DMS153 treated with DMSO at 0.1 percent for 48 hours (cell line): ENCODE measurements around the gene MROH7.

Experiments
- DNase-seq: peaks from one replicate; lab custom pipeline; 2025; ENCODE audit not compliant: unreplicated experiment; lab: John Stamatoyannopoulos, UW

MROH7 gene

DNA sequence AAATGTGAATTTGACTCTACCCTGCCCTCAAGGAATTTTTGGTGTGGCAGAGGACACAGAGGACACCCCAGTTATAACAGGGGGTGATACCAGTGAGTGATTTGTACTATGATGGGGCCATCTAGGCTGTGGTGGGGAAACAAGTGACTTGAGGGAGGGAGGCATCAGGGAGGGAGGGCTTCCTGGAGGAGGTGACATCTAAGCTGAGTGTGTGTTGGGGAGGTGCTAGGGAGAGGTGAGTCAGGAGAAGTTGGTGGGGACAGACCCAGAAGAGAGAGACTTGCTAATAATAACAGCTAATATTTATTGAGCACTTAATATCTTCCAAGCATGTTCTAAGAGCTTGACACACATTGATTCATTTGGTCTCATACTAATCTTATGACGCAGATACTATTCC is 54.2 kb downstream of the MROH7 start:
- DNase-seq, result no peak

DNA sequence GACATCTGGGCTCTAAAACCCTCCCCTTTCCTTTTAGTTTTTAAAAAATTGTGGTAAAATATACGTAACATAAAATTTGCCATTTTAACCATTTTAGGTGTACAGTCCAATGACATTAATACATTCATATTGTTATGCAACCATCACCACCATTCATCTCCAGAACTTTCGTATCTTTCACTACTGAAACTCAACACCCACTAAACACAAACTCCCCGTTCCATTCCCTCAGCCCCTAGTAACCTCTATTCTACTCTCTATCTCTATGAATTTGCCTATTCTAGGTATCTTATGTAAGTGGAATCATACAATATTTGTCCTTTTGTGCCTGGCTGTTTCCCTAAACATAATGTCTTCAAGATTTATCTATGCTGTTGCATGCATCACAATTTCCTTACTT is 54.7 kb downstream of the MROH7 start:
- no peak for DNase-seq

DNA sequence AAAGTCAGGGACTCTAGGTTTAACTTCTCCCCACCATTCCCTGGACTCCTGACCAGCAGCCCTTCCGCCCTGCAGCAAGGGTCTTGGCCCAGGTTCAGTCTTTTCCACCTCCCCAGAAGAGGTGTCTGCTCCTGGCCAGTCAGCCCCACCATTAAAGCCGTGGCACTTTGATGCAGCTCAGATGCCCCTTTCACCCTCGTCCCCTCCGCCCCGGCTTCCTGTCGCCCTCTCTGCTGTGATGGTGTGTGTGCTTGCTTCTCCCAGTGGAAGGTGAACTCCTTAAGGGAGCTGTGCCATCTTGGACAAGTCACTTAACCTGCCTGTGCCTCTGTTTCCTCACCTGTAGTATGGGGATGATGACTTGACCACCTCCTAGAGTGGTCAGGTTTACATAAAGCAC is 56.3 kb downstream of the MROH7 start:
- no peak for DNase-seq

DNA sequence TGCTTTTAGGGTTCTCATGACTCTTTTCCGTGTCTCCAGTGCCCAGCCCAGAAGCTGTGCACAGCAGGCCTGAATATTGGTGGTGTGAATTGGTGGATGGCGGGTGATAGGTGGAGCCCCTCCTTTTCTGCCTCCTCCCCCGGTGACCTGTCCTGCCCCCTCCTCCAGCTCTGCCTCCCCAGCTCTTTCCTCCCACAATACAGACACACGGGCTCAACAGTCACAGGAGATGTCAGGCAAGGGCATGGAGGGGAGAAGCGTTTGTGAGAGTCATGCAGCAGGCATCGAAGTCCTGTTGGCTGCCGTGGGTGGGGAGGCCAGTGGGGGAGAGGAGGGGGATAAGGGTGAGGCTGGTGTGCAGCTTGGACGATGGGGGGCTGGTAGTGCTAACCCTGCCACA is 56.8 kb downstream of the MROH7 start:
- DNase-seq, result no peak

DNA sequence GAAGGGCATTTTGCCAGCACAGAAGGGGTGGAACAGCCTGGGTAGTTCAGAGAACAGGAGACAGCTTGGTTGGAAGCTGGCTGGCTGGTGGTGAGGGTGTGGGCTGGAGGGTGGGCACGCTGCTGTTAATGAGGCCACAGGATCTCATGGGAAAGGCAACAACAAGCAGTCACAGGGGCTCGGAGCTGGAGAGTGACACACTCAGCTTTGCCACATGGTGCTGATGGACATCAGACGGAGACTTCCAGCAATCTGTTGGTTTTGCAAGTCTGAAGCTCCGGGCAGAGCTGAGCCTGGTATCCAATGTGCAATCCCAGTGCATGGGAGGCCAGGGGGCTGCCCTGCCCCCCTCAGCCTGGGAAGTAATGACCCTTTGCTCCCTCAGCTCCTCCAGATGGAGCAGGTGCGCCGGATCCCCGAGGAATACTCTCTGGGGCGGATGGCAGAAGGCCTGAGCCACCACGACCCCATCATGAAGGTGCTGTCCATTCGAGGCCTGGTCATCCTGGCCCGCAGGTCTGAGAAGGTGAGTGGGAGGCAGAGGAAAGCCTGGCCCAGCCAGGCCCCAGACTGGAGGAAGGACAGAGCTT is 58.4 kb downstream of the MROH7 start:
- DNase-seq, result no peak

DNA sequence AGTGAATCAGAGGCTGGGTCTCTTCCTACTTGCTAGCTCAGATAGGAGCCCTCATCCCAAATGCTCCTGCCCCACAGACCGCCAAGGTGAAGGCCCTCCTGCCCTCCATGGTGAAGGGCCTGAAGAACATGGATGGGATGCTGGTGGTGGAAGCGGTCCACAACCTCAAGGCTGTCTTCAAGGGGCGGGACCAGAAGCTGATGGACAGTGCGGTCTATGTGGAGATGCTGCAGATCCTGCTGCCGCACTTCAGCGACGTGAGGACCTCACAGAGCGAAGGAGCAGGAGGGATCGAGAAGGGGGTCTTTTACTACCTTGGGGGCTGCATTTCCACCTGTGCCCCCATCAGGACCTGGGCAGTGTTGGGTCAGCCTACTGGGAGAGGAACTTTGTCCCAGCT is 59.5 kb downstream of the MROH7 start:
- DNase-seq, result no peak

DNA sequence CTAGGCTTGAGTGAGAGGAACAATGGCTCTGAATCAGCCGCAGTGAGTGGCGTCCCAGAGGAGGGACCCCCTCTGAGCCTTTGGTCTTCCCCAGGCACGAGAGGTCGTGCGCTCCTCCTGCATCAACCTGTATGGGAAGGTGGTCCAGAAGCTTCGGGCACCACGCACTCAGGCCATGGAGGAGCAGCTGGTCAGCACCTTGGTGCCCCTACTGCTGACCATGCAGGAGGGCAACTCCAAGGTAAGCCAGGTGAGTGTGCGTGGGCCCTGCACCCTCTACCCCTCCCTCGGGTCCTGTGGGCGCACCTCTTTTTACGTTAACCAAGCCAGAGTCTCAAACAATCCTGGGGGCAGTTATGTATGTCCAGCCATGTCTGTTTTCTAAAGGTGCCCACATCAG is 60.4 kb downstream of the MROH7 start:
- DNase-seq, result no peak

DNA sequence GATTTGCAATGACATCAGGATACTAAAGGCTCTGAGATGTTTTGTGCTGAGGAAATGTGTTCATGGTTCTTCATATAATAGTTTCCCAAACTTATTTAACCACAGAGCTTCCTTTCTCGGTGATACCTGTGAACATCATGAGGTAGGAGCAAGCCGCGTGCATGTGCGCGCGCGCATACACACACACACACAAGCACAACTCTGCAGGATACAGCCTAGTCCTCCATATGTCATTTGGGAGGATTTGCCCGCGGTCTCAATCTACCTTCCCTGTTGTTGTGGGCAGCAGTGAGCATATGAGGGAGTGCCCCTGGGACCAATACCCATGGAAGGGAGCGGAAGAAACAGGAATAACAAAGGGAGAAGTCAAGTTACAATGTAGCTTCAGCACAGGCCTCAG is 61.9 kb downstream of the MROH7 start:
- no peak for DNase-seq

DNA sequence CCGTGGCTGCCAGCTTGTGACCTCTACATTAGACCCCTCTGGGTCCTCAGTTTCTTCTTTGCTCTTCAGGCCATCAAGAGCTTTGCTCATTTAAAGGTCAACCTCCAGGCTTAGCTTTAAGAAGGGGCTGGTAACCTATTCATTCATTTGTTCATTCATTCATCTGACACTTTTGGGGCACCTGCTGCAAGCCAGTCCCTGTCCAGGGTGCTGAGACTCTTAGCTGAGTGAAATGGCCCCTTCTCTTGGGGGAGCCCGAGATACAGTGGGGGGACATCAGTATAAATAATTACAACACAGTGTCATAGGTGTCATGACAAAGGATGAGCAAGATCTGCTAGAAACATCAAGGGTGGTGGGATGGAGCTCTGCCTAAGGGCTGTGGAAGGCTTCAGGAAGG is 63.6 kb downstream of the MROH7 start:
- DNase-seq, result no peak

DNA sequence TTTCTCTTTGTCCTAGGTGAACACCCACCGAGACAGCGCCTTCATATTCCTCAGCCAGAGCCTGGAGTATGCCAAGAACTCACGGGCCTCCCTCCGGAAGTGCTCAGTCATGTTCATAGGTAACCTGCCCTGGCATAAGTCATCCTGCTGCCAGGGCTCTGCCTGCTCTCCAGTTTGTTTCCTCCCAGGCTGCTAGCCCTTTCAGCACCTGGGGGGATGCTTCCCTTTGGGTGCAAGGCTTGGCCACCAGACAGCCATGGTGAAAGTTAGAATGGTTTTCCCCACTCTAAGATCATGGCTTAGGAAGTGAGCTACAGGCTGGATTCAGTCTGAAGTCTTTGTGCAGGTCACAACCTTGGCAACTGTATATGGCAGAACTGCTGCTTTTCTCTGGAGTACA is 64.8 kb downstream of the MROH7 start:
- DNase-seq, result no peak

DNA sequence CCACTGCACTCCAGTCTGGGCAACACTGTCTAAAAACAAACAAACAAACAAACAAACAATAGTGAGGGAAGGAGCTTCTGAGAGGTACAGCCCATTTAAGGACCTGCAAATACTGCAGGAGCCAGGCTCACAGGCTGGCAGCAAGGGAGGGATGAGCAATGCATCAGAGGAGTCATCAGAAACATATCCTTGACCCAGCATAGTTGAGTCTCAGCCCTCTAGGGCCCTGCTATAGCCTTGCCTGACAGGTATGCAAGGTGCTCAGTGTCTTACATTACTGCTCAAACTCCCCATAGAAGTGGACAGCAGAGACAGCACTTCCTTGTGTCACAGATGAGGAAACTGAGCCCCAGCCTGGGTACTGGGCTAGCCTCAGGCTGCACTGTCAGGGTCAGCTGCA is 66.8 kb downstream of the MROH7 start:
- no peak for DNase-seq

DNA sequence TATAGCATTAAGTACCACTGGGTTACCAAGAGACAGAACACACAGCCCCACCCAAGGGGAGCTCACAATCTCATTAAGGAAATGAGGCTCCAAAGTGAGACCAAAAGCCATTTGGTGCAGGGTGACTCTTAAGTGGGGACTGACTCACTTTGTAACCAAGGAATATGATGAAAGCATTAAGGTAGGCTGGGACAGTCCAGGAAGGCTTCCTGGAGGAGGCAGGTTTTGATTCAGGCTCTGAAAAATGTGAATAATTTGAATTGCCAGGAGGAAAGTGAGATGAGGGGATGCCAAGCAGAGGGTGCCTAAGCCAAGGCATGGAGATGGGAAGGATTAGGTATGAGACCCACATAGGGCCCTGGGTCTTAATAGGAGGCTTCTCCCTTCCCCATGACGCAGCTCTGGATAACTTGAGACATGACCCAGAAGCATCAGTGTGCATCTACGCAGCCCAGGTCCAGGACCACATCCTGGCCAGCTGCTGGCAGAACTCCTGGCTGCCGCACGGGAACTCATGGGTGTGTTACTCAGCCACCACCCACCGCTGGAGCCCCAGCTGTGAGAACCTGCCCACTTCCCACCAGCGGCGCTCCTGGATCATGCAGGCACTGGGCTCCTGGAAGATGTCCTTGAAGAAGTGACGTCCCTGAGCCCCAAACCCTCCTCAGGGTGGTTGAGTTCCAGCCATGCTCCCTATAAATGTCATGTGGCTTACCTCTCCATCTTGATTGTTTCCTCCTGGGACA is 68.1 kb downstream of the MROH7 start:
- DNase-seq, result no peak

DNA sequence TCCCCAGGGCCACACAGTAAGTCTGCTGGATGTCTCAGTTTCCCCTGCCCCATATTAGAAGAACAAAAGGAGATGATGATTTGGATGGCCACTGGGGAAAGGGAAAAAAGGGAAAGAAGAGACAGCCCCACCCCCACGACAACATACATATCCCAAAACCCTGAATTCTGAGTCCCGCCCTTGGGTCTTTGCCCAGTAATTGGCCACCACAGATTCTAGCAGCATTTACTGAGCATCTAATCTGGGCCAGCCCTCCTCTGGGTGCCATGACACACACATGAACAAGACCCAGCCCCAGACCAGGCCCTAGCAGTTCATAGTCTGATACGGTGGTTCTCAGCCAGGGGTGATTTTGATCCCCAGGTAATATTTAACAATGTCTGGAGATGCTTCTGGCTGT is 68.8 kb downstream of the MROH7 start:
- no peak for DNase-seq

DNA sequence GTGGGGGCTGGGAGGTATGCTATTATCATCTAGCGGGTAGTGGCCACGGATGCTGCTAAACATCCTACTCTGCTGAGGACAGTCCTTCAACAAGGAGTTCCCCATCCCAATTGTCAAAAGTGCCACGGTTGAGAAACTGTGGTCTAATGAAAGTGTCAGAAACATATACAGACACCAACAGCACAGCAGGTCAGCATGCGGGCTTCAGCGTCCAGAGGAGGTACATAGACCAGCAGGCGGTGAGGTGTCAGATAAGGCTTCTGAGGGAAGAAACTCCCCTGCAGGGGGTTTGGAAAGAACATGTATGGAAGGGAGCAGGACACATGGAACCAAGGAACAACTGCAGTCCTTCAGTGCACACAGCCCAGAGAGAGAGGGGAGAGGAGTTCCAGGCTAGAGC is 69.3 kb downstream of the MROH7 start:
- no peak for DNase-seq

DNA sequence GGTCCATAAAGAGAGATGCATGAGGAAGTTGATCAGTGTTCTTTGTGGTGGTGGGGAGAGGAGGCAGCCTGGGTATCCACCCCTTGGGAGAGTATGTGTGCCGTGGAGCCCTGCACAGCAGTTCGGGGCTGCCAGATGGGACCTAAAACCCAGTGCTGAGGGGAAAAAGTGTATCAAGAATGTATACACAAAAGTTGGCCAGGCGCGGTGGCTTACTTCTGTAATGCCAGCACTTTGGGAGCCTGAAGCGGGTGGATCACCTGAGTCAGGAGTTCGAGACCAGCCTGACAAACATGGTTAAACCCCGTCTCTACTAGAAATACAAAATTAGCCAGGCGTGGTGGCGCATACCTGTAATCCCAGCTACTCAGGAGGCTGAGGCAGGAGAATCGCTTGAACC is 70.0 kb downstream of the MROH7 start:
- DNase-seq, result no peak

DNA sequence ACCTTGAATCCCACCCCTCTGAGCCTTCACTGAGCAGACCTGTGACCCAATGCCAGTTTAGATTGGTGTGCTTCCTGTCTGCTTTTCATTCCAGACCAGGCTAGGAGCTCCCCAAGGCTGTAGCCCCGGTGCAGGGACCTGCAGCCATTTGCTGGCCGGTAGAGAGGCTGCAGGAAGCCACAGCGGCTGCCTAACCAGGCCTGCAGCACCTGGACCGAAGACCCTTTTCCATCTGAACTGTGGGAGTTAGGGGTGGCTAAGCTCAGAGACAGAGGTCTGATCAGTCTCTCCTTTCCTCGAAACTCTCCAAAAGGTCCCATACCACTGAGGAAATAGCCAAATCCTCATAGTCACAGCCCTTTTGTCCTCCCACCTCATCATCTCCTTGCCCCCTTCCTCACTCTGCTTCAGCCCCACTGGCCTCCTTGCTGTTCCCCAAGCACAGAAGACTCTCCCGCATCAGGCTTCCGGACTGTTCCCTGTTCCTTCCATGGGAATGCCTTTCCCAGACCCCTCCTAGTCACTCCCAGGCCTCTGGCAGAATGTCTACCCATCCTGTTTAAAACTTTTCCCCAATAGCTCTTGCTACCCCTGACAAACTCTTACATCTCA is 73.4 kb downstream of the MROH7 start:
- no peak for DNase-seq

DNA sequence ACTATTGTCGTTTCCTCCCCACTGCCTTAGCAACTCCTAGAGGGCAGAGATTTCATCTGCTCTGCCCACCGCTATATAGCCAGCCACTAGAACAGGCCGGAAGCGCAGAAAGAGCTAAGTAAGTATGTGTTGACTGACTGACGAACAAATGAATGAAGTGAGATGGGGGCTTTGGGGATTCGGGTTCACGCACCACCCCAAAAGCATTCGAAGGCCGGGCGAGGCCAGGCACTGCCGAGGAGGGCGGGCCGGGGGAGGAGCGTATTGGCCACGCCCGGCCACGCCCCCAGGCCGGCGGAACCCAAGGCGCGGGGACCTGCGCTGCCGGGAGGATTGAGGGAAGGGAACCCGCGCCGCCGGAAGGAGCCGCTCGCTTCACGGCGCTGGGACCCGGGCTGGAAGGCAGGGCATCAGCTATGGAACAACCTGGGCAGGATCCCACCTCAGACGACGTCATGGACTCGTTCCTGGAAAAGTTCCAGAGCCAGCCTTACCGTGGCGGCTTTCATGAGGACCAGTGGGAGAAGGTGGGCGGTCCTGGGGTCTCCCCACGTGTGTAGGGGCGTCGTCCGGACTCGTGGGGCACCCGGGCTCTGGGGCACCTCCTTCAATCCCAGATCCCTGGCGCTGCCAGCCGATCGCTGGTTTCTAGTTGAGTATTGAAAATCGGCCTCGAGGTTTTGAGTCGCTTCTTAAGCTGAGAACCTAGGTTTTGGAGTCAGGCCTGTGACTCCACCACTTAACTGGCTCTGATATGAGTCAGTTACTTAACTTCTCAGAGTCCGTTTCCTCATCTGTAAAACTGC is 74.1 kb downstream of the MROH7 start, which contains the start of gene TTC4:
Gene TTC4, plus strand, starts transcription at position 369 of the 806 bp plus-strand sequence. Its CDS starts 48 bp downstream, at position 417.
- peak; percentile 72 for DNase-seq

DNA sequence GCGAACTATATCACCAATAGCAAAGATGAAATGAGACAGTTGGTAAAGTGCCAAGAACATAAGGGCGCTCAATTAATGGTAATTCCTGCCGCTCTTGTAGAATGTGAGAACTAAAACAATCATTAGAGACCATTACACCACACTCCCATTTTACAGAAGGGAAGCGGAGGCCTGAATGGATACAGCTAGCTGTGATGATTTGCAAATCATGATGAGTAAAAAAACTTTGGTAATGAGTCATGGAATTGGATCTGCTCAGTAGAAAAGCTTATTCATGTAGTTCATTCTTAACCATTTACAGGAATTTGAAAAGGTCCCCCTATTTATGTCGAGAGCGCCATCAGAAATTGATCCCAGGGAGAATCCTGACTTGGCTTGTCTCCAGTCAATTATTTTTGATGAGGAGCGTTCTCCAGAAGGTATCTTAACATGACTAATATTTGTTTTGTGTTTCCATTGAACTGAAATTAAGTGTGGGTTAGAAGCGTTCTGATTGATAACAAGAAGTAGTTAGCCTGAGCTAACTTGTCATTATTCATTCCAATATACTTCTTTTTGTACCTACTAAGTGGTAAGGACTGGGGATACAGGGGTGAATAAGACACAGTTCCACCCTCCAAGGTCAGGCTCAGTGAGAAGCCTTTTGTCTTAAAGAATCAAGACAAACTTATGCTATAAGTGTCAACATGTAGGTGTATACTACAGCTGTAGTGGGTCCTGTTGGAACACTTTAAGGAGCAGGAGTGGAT is 74.9 kb downstream of the MROH7 start:
- no peak for DNase-seq

DNA sequence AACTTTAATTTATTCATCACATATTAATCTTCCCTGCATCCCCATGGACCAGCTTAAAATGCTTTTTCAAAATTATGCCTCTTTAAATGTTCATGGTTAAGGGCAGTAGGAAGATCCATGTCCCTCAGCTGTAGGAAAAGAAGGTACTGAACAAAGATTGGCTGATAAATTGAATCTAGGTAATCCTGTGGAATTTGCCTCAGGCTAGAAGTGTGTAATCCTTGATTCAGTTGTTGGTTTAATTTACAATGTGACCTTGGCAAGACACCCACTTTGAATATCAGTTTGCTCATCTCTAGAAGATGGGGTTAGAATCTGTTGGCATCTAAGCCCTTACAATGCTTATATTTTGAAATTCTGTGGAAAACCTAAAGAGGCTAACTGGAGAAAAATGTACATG is 80.1 kb downstream of the MROH7 start:
- DNase-seq, result no peak

DNA sequence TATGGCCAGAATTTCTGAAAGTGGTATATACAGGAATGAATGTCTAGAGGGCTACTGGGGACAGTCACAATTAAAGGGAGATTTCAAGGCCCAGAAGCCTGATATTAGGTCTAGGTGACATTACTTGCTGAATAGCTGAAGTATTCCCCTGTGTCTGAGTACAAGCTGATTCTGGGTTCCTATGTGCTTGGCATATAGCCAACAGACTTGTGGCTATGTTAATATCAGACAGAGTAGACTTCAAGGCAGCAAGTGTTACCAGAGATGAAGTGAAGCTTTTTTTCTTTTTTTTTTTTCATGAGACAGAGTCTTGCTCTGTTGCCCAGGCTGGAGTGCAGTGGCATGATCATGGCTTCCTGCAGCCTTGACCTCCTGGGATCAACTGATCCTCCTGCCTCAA is 82.4 kb downstream of the MROH7 start:
- no peak for DNase-seq

DNA sequence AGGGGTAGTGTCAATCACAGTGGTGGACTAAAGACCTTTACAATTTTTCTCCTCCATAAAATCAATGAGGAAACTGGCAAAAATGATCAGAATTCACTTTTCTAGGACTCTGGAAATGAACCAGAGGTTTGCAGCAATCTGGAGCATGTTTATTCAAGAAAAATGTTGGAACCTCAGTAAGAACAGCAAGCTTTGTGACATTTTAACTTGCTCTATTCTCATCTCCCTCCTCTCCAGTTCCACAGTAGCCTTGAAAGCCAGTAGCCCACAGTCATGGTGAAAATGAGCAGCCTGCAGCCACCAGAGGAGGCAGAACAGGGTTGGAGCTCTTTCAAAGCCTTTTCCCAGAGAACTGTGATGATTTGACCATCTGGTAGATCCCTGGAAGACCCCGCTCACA is 83.2 kb downstream of the MROH7 start:
- no peak for DNase-seq
